Brain microvascular endothelial cell (primary cell): ENCODE results near the gene BDKRB2.
A peak's percentile ranks its signal among the peaks of the same experiment; 100 is the strongest.
"Not testable (repeated sequence)": the region's sequence is repeated elsewhere in the genome, so short reads cannot be mapped to it uniquely, and the experiment has no call there.

ENCODE experiments used
- DNase-seq: peaks from one replicate; pipeline ENCODE4 v3.0.0-alpha.2; 2020
- H3K27ac ChIP-seq: fragments of 250-450 bp; sonication (Bioruptor Pico); 2 replicates; pipeline ENCODE4 v1.5.1; 2020; ENCODE audit warnings: mild to moderate bottlenecking, moderate library complexity
- H3K27me3 ChIP-seq: fragments of 250-450 bp; sonication (Bioruptor Pico); replicated peaks from 2 replicates; pipeline ENCODE4 v1.5.1; 2020; ENCODE audit warnings: mild to moderate bottlenecking
- H3K36me3 ChIP-seq: fragments of 250-450 bp; sonication (Bioruptor Pico); replicated peaks from 2 replicates; pipeline ENCODE4 v1.5.1; 2020; ENCODE audit warnings: mild to moderate bottlenecking
- H3K4me3 ChIP-seq: 2 replicates; pipeline ENCODE4 v1.5.1; 2011; ENCODE audit warnings: low read depth, mild to moderate bottlenecking, control low read depth, low read length, moderate library complexity
- in situ Hi-C: cut with HindIII; loops from 2 replicates; pipeline ENCODE4 v1.10.0; 2017; ENCODE audit warnings: low sequenced_read_pairs, low pct_ligation_motif_present
- TF ChIP-seq, protein P1 (sequence below): IDR thresholded peaks from 2 replicates; pipeline ENCODE4 v1.5.1; 2011; ENCODE audit warnings: low read depth, mild to moderate bottlenecking, moderate library complexity, low read length, control low read depth, inconsistent platforms; ENCODE audit errors: missing control alignments

The BDKRB2 gene

DNA sequence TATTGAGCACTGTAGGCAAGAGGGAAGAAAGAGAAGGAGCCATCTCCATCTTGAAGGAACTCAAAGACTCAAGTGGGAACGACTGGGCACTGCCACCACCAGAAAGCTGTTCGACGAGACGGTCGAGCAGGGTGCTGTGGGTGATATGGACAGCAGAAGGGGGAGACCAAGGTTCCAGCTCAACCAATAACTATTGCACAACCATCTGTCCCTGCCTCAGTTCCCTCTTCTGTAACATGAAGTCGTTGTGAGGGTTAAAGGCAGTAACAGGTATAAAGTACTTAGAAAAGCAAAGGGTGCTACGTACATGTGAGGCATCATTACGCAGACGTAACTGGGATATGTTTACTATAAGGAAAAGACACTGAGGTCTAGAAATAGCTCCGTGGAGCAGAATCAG lies 37.5 kb downstream of the BDKRB2 start:
- Histone ChIP-seq H3K27me3 (no peaks in the 10 kb centered on the region), H3K27ac (no peak overlapping the region), H3K4me3 (no peak overlapping the region), H3K36me3 (no peaks in the 10 kb centered on the region)
- no peak for DNase-seq
- in situ Hi-C loops: no loop called here
- TF ChIP-seq, protein P1, sequence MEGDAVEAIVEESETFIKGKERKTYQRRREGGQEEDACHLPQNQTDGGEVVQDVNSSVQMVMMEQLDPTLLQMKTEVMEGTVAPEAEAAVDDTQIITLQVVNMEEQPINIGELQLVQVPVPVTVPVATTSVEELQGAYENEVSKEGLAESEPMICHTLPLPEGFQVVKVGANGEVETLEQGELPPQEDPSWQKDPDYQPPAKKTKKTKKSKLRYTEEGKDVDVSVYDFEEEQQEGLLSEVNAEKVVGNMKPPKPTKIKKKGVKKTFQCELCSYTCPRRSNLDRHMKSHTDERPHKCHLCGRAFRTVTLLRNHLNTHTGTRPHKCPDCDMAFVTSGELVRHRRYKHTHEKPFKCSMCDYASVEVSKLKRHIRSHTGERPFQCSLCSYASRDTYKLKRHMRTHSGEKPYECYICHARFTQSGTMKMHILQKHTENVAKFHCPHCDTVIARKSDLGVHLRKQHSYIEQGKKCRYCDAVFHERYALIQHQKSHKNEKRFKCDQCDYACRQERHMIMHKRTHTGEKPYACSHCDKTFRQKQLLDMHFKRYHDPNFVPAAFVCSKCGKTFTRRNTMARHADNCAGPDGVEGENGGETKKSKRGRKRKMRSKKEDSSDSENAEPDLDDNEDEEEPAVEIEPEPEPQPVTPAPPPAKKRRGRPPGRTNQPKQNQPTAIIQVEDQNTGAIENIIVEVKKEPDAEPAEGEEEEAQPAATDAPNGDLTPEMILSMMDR: no peak

DNA sequence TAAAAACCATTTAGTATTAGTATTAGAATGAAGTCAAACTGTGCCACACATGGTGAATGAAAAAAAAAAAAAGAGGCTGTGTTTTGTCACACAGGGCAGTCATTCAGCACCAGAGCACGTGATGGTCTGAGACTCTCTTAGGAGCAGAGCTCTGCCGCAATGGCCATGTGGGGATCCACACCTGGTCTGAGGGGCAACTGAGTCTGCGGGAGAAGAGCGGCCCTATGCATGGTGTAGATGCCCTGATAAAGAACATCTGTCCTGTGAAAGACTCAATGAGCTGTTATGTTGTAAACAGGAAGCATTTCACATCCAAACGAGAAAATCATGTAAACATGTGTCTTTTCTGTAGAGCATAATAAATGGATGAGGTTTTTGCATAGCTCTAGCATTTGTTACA lies 39.1 kb downstream of the BDKRB2 start:
- H3K4me3 ChIP-seq: no peak overlapping the region
- in situ Hi-C loops: no loop called here
- no peaks in the 10 kb centered on the region for H3K36me3 ChIP-seq
- no peak overlapping the region for H3K27ac ChIP-seq
- TF ChIP-seq, protein P1: no peak
- no peaks in the 10 kb centered on the region for H3K27me3 ChIP-seq
- DNase-seq: no peak

- in situ Hi-C loops: not testable (repeated sequence)
These were observed 40.4 kb downstream of the BDKRB2 start for GRCh38 chr14:96245074-96245473.

DNA sequence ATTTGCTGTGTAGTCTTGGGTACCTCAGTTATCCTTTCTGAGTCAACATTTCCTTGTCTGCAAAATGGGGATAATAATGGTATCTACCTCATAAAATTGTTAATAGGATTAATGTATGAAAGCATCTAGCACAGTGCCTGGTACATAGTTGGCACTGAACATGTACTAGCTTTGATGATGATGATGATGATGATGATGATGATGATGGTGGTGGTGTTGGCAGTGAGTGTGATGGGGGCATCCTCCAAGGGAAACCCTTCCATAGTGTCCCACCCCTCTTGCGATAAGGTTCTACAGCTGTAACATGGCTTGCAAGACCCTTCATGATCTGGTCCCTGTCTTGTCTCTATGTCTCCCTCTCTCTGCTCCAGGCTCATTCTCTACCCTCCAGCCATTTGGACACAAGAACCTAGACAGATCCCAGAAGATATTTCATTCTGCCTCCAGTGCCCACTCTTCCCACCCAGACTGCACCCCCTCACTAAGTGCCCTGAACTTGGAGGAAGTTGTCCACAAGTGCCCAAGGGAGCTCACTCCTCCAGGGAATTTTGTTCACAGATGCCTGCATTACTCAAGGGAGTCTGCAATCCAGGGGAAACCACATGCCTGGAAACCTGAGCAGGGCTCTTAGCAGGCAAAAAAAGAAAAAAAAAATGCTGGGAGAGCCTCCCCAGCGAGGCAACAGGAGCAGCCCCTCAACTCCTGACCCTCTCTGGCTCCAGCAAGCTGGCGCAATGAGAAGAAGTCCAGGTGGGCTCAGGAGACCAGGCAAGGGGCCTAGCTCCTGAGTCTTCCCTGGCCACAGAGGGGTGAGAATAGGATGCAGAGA lies 41.3 kb downstream of the BDKRB2 start:
- in situ Hi-C loops: no loop called here
- H3K27me3 ChIP-seq: no peaks in the 10 kb centered on the region
- peak; percentile 68 for DNase-seq
- no peaks in the 10 kb centered on the region for H3K36me3 ChIP-seq
- TF ChIP-seq, protein P1: no peak
- no peak overlapping the region for H3K4me3 ChIP-seq
- H3K27ac ChIP-seq: peak overlapping the region; percentile 86

More at GRCh38 chr14:96245074-96245473, 40.4 kb downstream of the BDKRB2 start:
- H3K4me3 ChIP-seq, H3K27me3 ChIP-seq, DNase-seq, H3K27ac ChIP-seq, H3K36me3 ChIP-seq: not testable (repeated sequence)

DNA sequence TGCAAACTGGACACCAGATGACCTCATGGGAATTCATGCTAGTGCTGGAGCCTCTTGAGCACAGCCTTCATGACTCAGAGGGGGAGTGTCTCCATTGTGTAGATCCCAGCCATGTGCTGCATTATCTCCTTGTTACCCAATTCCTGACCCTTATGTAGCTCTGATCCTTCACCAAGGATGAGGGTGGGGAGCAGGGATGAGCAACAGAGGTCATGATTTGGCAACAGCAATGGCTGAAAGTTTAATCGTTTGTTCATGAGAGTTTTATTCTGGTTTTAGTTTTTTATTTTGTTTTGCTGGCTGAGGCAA lies 41.9 kb downstream of the BDKRB2 start:
- no peaks in the 10 kb centered on the region for H3K36me3 ChIP-seq
- TF ChIP-seq, protein P1: no peak
- no peaks in the 10 kb centered on the region for H3K27me3 ChIP-seq
- no peak overlapping the region for H3K4me3 ChIP-seq
- H3K27ac ChIP-seq: peak overlapping the region; percentile 86
- DNase-seq: peak; percentile 96
- in situ Hi-C loops: no loop called here

GRCh38 chr14:96247031-96247430 lies 42.4 kb downstream of the BDKRB2 start:
- H3K27ac ChIP-seq: peak overlapping the region; percentile 86
- in situ Hi-C loops: no loop called here
- no peak for DNase-seq
- TF ChIP-seq, protein P1: no peak
- no peaks in the 10 kb centered on the region for H3K27me3 ChIP-seq
- no peak overlapping the region for H3K4me3 ChIP-seq
- H3K36me3 ChIP-seq: no peaks in the 10 kb centered on the region
